HepG2 (cell line): ENCODE results near the gene CABLES2. TPM values are rescaled to one million over a fixed set of nuclear protein-coding genes. Genes with fewer than 3 reads are reported as not detected.

Experiments used
- ATF1 ChIP-seq: IDR thresholded peaks from 2 replicates; pipeline ENCODE4 v1.6.1; 2016; ENCODE audit warnings: mild to moderate bottlenecking, control low read depth
- DBP ChIP-seq: sonication (generic); formaldehyde crosslinking; IDR thresholded peaks from 2 replicates; pipeline ENCODE4 v1.4.0; 2020; ENCODE audit warnings: missing genetic modification reagents; ENCODE audit errors: not compliant biosample characterization
- DMAP1 ChIP-seq: IDR thresholded peaks from 2 replicates; pipeline ENCODE4 v1.6.1; 2016
- DR1 ChIP-seq: sonication (generic); formaldehyde crosslinking; IDR thresholded peaks from 2 replicates; pipeline ENCODE4 v1.8.0; 2021; ENCODE audit warnings: mild to moderate bottlenecking, missing genetic modification reagents, inconsistent platforms
- GTF3A ChIP-seq: sonication (generic); formaldehyde crosslinking; conservative IDR thresholded peaks from 2 replicates; pipeline ENCODE4 v1.4.0; 2020; ENCODE audit warnings: mild to moderate bottlenecking, missing genetic modification reagents
- HIC2 ChIP-seq: sonication (generic); formaldehyde crosslinking; IDR thresholded peaks from 2 replicates; pipeline ENCODE4 v1.9.0; 2022; ENCODE audit warnings: low read depth, missing genetic modification reagents
- NFIC ChIP-seq: IDR thresholded peaks from 2 replicates; pipeline ENCODE4 v1.6.1; 2012; ENCODE audit warnings: mild to moderate bottlenecking, low read length, inconsistent platforms
- POLR2G ChIP-seq: fragments of 200-400 bp; formaldehyde crosslinking; IDR thresholded peaks from 2 replicates; pipeline ENCODE4 v1.6.1; 2018; ENCODE audit warnings: mild to moderate bottlenecking, low read depth, low read length, moderate library complexity
- PREB ChIP-seq: sonication (generic); formaldehyde crosslinking; IDR thresholded peaks from 2 replicates; pipeline ENCODE4 v1.4.0; 2020; ENCODE audit warnings: missing genetic modification reagents
- RAD51 ChIP-seq: fragments of 450-650 bp; IDR thresholded peaks from 2 replicates; pipeline ENCODE4 v1.6.1; 2016; ENCODE audit warnings: borderline replicate concordance
- RFX5 ChIP-seq: IDR thresholded peaks from 2 replicates; pipeline ENCODE4 v1.6.1; 2011; ENCODE audit warnings: low read depth, low read length, improper control_type of control experiment
- RFXAP ChIP-seq: sonication (generic); formaldehyde crosslinking; IDR thresholded peaks from 2 replicates; pipeline ENCODE4 v1.4.0; 2020; ENCODE audit warnings: missing genetic modification reagents, borderline replicate concordance
- TBX2 ChIP-seq: sonication (generic); formaldehyde crosslinking; IDR thresholded peaks from 2 replicates; pipeline ENCODE4 v1.5.0; 2020; ENCODE audit warnings: missing genetic modification reagents, mild to moderate bottlenecking, borderline replicate concordance
- ZBTB2 ChIP-seq: sonication (generic); formaldehyde crosslinking; IDR thresholded peaks from 2 replicates; pipeline ENCODE4 v1.8.0; 2022; ENCODE audit warnings: low read depth, missing genetic modification reagents
- ZMYM2 ChIP-seq: sonication (generic); formaldehyde crosslinking; IDR thresholded peaks from 2 replicates; pipeline ENCODE4 v1.8.0; 2022; ENCODE audit warnings: mild to moderate bottlenecking, missing genetic modification reagents
- ZNF136 ChIP-seq: sonication (generic); formaldehyde crosslinking; IDR thresholded peaks from 2 replicates; pipeline ENCODE4 v1.8.1; 2022; ENCODE audit warnings: low read depth, mild to moderate bottlenecking, moderate library complexity, missing genetic modification reagents
- ZNF207 ChIP-seq: fragments of 450-650 bp; IDR thresholded peaks from 2 replicates; pipeline ENCODE4 v1.6.1; 2016; ENCODE audit warnings: antibody characterized with exemption, borderline replicate concordance
- ZNF550 ChIP-seq: sonication (generic); formaldehyde crosslinking; IDR thresholded peaks from 2 replicates; pipeline ENCODE4 v1.4.0; 2020; ENCODE audit warnings: mild to moderate bottlenecking, missing genetic modification reagents, borderline replicate concordance
- ZNF605 ChIP-seq: sonication (generic); formaldehyde crosslinking; IDR thresholded peaks from 2 replicates; pipeline ENCODE4 v1.8.0; 2022; ENCODE audit warnings: mild to moderate bottlenecking, missing genetic modification reagents
- ZNF720 ChIP-seq: sonication (generic); formaldehyde crosslinking; IDR thresholded peaks from 2 replicates; pipeline ENCODE4 v1.4.0; 2020; ENCODE audit warnings: missing genetic modification reagents
- ZNF784 ChIP-seq: sonication (generic); formaldehyde crosslinking; IDR thresholded peaks from 2 replicates; pipeline ENCODE4 v1.5.1; 2020; ENCODE audit warnings: missing genetic modification reagents, mild to moderate bottlenecking, borderline replicate concordance
- ZNF792 ChIP-seq: IDR thresholded peaks from 2 replicates; pipeline ENCODE4 v1.6.1; 2016
- polyA plus RNA-seq, 8 experiments: library from polyadenylated mRNA; depleted of rRNA in 3 of 8; stranded (reverse) in 7 of 8; unstranded in 1 of 8; fragments of >200 nt; fragmentation: Illumina TruSeq in 4 of 8; extraction: Trizol in 4 of 8; gene quantifications; 2 replicates each; pipeline versions ENCODE4 v1.2.1 to v1.2.3, GENCODE V29; 2011 to 2016; ENCODE audit warnings: low read depth in 4 of 8, missing spikeins in 1 of 8, mixed read lengths in 1 of 8; ENCODE audit not compliant: insufficient read depth in 1 of 8
- total RNA-seq, 5 experiments: library from RNA; depleted of rRNA; stranded (reverse); fragments of >200 nt; fragmentation: Illumina TruSeq; extraction: Trizol; gene quantifications; 2 replicates each; pipeline ENCODE4 v1.2.3, GENCODE V29; 2016; ENCODE audit warnings: low read depth in 1 of 5

Gene CABLES2
- total and polyA plus RNA-seq, 2 of the 13 experiments (the other 11 are each of a cell fraction or from before 2014, with no cell fraction given): 5.2 to 9.7 TPM

- TF ChIP-seq POLR2G: no peak
- TF ChIP-seq ZNF784 (CRISPR knock-in tag): no peak
- TF ChIP-seq ZMYM2: no peak
- TF ChIP-seq PREB: no peak
- TF ChIP-seq DR1 (CRISPR knock-in tag): peak; percentile 28; the same call in 1 of the 2 replicates
- no peak for TF ChIP-seq GTF3A (CRISPR knock-in tag)
- TF ChIP-seq DBP: no peak
- no peak for TF ChIP-seq ATF1 (CRISPR knock-in tag)
- TF ChIP-seq RFX5: no peak
- TF ChIP-seq ZNF720: no peak
- no peak for TF ChIP-seq NFIC
- no peak for TF ChIP-seq RFXAP (CRISPR knock-in tag)
- no peak for TF ChIP-seq ZNF136
- TF ChIP-seq ZNF792 (CRISPR knock-in tag): no peak
- TF ChIP-seq TBX2: peak; percentile 65; the same call in 1 of the 2 replicates
- TF ChIP-seq ZNF207: no peak
- no peak for TF ChIP-seq HIC2 (CRISPR knock-in tag)
- TF ChIP-seq ZNF605 (CRISPR knock-in tag): no peak
- no peak for TF ChIP-seq DMAP1
- TF ChIP-seq ZNF550 (CRISPR knock-in tag): no peak
- TF ChIP-seq ZBTB2 (CRISPR knock-in tag): no peak
- TF ChIP-seq RAD51: no peak
Measured at GRCh38 chr20:62374331-62375152, 32.5 kb downstream of the CABLES2 start (continued).
